ENCODE results near the gene IMPA2.

The IMPA2 gene

GRCh38 chr18:12006488-12006840 lies 25.2 kb downstream of the IMPA2 start:
- DNase-seq (ENCODE audit: insufficient read length, low spot score) (no peak), FAIRE-seq (no peak)

- FAIRE-seq, result no peak
- no peak for DNase-seq (ENCODE audit: insufficient read length, low spot score)
Measured at GRCh38 chr18:12007063-12007462, 25.8 kb downstream of the IMPA2 start.

- FAIRE-seq (no peak), DNase-seq (ENCODE audit: insufficient read length, low spot score) (no peak)
Measured at GRCh38 chr18:12008181-12008767, 27.0 kb downstream of the IMPA2 start.

GRCh38 chr18:12008842-12009580 lies 27.7 kb downstream of the IMPA2 start:
- FAIRE-seq (no peak), DNase-seq (ENCODE audit: insufficient read length, low spot score) (no peak)

GRCh38 chr18:12009581-12010140 lies 28.4 kb downstream of the IMPA2 start:
- DNase-seq (ENCODE audit: insufficient read length, low spot score) (no peak), FAIRE-seq (no peak)

GRCh38 chr18:12010187-12010802 lies 29.0 kb downstream of the IMPA2 start:
- FAIRE-seq (no peak), DNase-seq (ENCODE audit: insufficient read length, low spot score) (no peak)

- DNase-seq (ENCODE audit: insufficient read length, low spot score) (no peak), FAIRE-seq (no peak)
Measured at GRCh38 chr18:12011199-12011956, 30.1 kb downstream of the IMPA2 start.

GRCh38 chr18:12011957-12012549 lies 30.7 kb downstream of the IMPA2 start:
- no peak for FAIRE-seq
- DNase-seq (ENCODE audit: insufficient read length, low spot score), result no peak

GRCh38 chr18:12012697-12013096 lies 31.4 kb downstream of the IMPA2 start:
- no peak for FAIRE-seq
- no peak for DNase-seq (ENCODE audit: insufficient read length, low spot score)

GRCh38 chr18:12013186-12013916 lies 32.0 kb downstream of the IMPA2 start:
- FAIRE-seq, result no peak
- no peak for DNase-seq (ENCODE audit: insufficient read length, low spot score)

GRCh38 chr18:12014086-12014485 lies 32.8 kb downstream of the IMPA2 start:
- DNase-seq (ENCODE audit: insufficient read length, low spot score) (no peak), FAIRE-seq (no peak)

GRCh38 chr18:12014521-12015415 lies 33.5 kb downstream of the IMPA2 start:
- no peak for DNase-seq (ENCODE audit: insufficient read length, low spot score)
- no peak for FAIRE-seq

- DNase-seq (ENCODE audit: insufficient read length, low spot score), result no peak
- FAIRE-seq, result no peak
Measured at GRCh38 chr18:12015416-12016062, 34.2 kb downstream of the IMPA2 start.

- DNase-seq (ENCODE audit: insufficient read length, low spot score), result no peak
- FAIRE-seq, result no peak
Measured at GRCh38 chr18:12017081-12017480, 35.8 kb downstream of the IMPA2 start.

GRCh38 chr18:12018861-12019260 lies 37.6 kb downstream of the IMPA2 start:
- DNase-seq (ENCODE audit: insufficient read length, low spot score), result no peak
- no peak for FAIRE-seq

- DNase-seq (ENCODE audit: insufficient read length, low spot score) (no peak), FAIRE-seq (no peak)
Measured at GRCh38 chr18:12021077-12021476, 39.8 kb downstream of the IMPA2 start.

GRCh38 chr18:12021596-12021995 lies 40.3 kb downstream of the IMPA2 start:
- FAIRE-seq, result no peak
- no peak for DNase-seq (ENCODE audit: insufficient read length, low spot score)

- FAIRE-seq (no peak), DNase-seq (ENCODE audit: insufficient read length, low spot score) (no peak)
Measured at GRCh38 chr18:12023375-12023774, 42.1 kb downstream of the IMPA2 start.

GRCh38 chr18:12026562-12026961 lies 45.3 kb downstream of the IMPA2 start:
- no peak for DNase-seq (ENCODE audit: insufficient read length, low spot score)
- FAIRE-seq, result no peak
